ENCODE measurements around the gene CYB561A3. TPM values are rescaled to one million over a fixed set of nuclear protein-coding genes. Genes with fewer than 3 reads are reported as not detected.

Gene CYB561A3
- total and polyA plus RNA-seq, 2 of the 13 experiments (the other 11 are each of a cell fraction or from before 2014, with no cell fraction given): 11.4 to 14.9 TPM

GRCh38 chr11:61361741-61362541 is at the start of gene CYB561A3, which contains the start of gene TMEM138 (continued):
- TF ChIP-seq ZHX2 (IDR thresholded peaks at IDR 0.05; ENCODE audit: low read depth): peak; percentile 76; the same call in 1 of the 2 replicates
- TF ChIP-seq ZHX2 (CRISPR knock-in tag; IDR thresholded peaks at IDR 0.05; ENCODE audit: borderline replicate concordance): peak; percentile 48; the same call in 1 of the 2 replicates
- TF ChIP-seq ZNF709 (CRISPR knock-in tag; IDR thresholded peaks at IDR 0.05): peak; percentile 89
- no peak for TF ChIP-seq ZNF746 (CRISPR knock-in tag; IDR thresholded peaks at IDR 0.05)
- peak; percentile 83; the same call in 1 of the 2 replicates for TF ChIP-seq ZNF124 (CRISPR knock-in tag; IDR thresholded peaks at IDR 0.05)
- no peak; the same call in 1 of the 2 replicates for TF ChIP-seq ISL2 (CRISPR knock-in tag; IDR thresholded peaks at IDR 0.05)
- no peak for TF ChIP-seq MAZ (IDR thresholded peaks at IDR 0.05; ENCODE audit: borderline replicate concordance, low read depth, low read length)
- TF ChIP-seq MAZ (CRISPR knock-in tag; IDR thresholded peaks at IDR 0.05; ENCODE audit: low read depth): peak; percentile 72; the same call in 1 of the 2 replicates
- TF ChIP-seq YEATS2 (CRISPR knock-in tag; IDR thresholded peaks at IDR 0.05; ENCODE audit: borderline replicate concordance): peak; percentile 90
- no peak for TF ChIP-seq HOXA9 (CRISPR knock-in tag; IDR thresholded peaks at IDR 0.05; ENCODE audit: borderline replicate concordance)
- TF ChIP-seq PHF21A (CRISPR knock-in tag; IDR thresholded peaks at IDR 0.05): no peak
- peak; percentile 92 for TF ChIP-seq NFKBIZ (CRISPR knock-in tag; IDR thresholded peaks at IDR 0.05)
- TF ChIP-seq, protein P1, sequence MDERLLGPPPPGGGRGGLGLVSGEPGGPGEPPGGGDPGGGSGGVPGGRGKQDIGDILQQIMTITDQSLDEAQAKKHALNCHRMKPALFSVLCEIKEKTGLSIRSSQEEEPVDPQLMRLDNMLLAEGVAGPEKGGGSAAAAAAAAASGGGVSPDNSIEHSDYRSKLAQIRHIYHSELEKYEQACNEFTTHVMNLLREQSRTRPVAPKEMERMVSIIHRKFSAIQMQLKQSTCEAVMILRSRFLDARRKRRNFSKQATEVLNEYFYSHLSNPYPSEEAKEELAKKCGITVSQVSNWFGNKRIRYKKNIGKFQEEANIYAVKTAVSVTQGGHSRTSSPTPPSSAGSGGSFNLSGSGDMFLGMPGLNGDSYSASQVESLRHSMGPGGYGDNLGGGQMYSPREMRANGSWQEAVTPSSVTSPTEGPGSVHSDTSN (CRISPR knock-in tag; IDR thresholded peaks at IDR 0.05): no peak
- 0 out of 2 replicates have a peak, but pooled peaks have one; percentile 76 for TF ChIP-seq ZIK1 (CRISPR knock-in tag; IDR thresholded peaks at IDR 0.05; ENCODE audit: borderline replicate concordance, low read depth)
- peak; percentile 76; the same call in 1 of the 2 replicates for TF ChIP-seq ZNF749 (CRISPR knock-in tag; IDR thresholded peaks at IDR 0.05; ENCODE audit: borderline replicate concordance)
- TF ChIP-seq CEBPB (IDR thresholded peaks at IDR 0.05; ENCODE audit: borderline replicate concordance, low read depth, low read length): no peak
- peak; percentile 70 for TF ChIP-seq NFATC3 (CRISPR knock-in tag; IDR thresholded peaks at IDR 0.05)
- TF ChIP-seq ZNF224 (CRISPR knock-in tag; IDR thresholded peaks at IDR 0.05): 0 out of 2 replicates have a peak, but pooled peaks have one; percentile 13
- TF ChIP-seq ZNF274 (CRISPR knock-in tag; IDR thresholded peaks at IDR 0.05): peak; percentile 67; the same call in 1 of the 2 replicates
- TF ChIP-seq FLYWCH1 (CRISPR knock-in tag; IDR thresholded peaks at IDR 0.05): no peak
- 0 out of 2 replicates have a peak, but pooled peaks have one; percentile 74 for TF ChIP-seq ZNF383 (CRISPR knock-in tag; IDR thresholded peaks at IDR 0.05; ENCODE audit: borderline replicate concordance)
- peak; percentile 48; the same call in 1 of the 2 replicates for TF ChIP-seq ZNF441 (CRISPR knock-in tag; IDR thresholded peaks at IDR 0.05; ENCODE audit: borderline replicate concordance)
- 0 out of 2 replicates have a peak, but pooled peaks have one; percentile 16 for TF ChIP-seq ZNF773 (CRISPR knock-in tag; IDR thresholded peaks at IDR 0.05; ENCODE audit: borderline replicate concordance)
- no peak for TF ChIP-seq ESRRA (CRISPR knock-in tag; IDR thresholded peaks at IDR 0.05; ENCODE audit: low read depth)

All from HepG2 (cell line).